Osteoblast (primary cell): ENCODE measurements around the gene TEX14. TPM values are rescaled to one million over a fixed set of nuclear protein-coding genes. Genes with fewer than 3 reads are reported as not detected.

Source experiments
- DNase-seq: peaks from one replicate; pipeline ENCODE4 v3.0.0; 2011; ENCODE audit warnings: low spot score, mixed read lengths; ENCODE audit not compliant: insufficient read length; ENCODE audit errors: missing footprints
- H2AFZ ChIP-seq: 2 replicates; pipeline ENCODE4 v1.6.0; 2011; ENCODE audit warnings: mild to moderate bottlenecking, low read length
- H3K27ac ChIP-seq: 2 replicates; pipeline ENCODE4 v1.5.1; 2011; ENCODE audit warnings: mild to moderate bottlenecking, low read depth, low read length, moderate library complexity
- H3K27me3 ChIP-seq: 2 replicates; pipeline ENCODE4 v1.6.0; 2012; ENCODE audit warnings: mild to moderate bottlenecking, control low read depth, inconsistent platforms, low read length, moderate library complexity; ENCODE audit not compliant: insufficient read depth
- H3K36me3 ChIP-seq: 2 replicates; pipeline ENCODE4 v1.5.1; 2011; ENCODE audit warnings: mild to moderate bottlenecking, low read length, control low read depth, moderate library complexity; ENCODE audit not compliant: insufficient read depth
- H3K4me1 ChIP-seq: 2 replicates; pipeline ENCODE4 v1.5.1; 2011; ENCODE audit warnings: mild to moderate bottlenecking, low read length, control low read depth, moderate library complexity; ENCODE audit not compliant: insufficient read depth
- H3K4me2 ChIP-seq: 2 replicates; pipeline ENCODE4 v1.6.0; 2011; ENCODE audit warnings: mild to moderate bottlenecking, low read length; ENCODE audit not compliant: insufficient read depth
- H3K4me3 ChIP-seq: fragments of 200-600 bp; sonication (generic); 3 replicates; pipeline ENCODE4 v1.5.1; 2012; ENCODE audit warnings: mild to moderate bottlenecking, low read length, inconsistent platforms; ENCODE audit not compliant: insufficient read depth
- H3K79me2 ChIP-seq: 2 replicates; pipeline ENCODE4 v1.6.0; 2012; ENCODE audit warnings: mild to moderate bottlenecking, low read length, control low read depth, inconsistent platforms; ENCODE audit not compliant: insufficient read depth
- H3K9me3 ChIP-seq: 2 replicates; pipeline ENCODE4 v1.5.1; 2011; ENCODE audit warnings: low read depth, low read length, control low read depth
- H4K20me1 ChIP-seq: 2 replicates; pipeline ENCODE4 v1.6.0; 2012; ENCODE audit warnings: mild to moderate bottlenecking, low read length, control low read depth; ENCODE audit not compliant: insufficient read depth
- CTCF ChIP-seq: IDR thresholded peaks from 2 replicates; pipeline ENCODE4 v1.5.1; 2011; ENCODE audit warnings: mild to moderate bottlenecking, low read depth, low read length, moderate library complexity; ENCODE audit errors: extremely low read depth
- total RNA-seq: library from RNA; depleted of rRNA; stranded (reverse); fragments of >200 nt; gene quantifications from 2 replicates; pipeline ENCODE4 v1.2.3, GENCODE V29; 2012

The TEX14 gene
- total RNA-seq, 1 donor: under 0.01 TPM

GRCh38 chr17:58631523-58632323 lies 60.1 kb downstream of the TEX14 start:
- Histone ChIP-seq H4K20me1 (no peaks in the 10 kb centered on the region), H3K27ac (peak overlapping the region; percentile 100), H3K4me3 (peak overlapping the region; percentile 68), H3K27me3 (no peaks in the 10 kb centered on the region), H3K79me2 (no peaks in the 10 kb centered on the region), H3K36me3 (no peaks in the 10 kb centered on the region), H3K4me1 (peaks cover 5% of the 10 kb centered on the region), H2AFZ (peak overlapping the region; percentile 92), H3K9me3 (no peaks in the 10 kb centered on the region), H3K4me2 (peak overlapping the region; percentile 90)
- TF ChIP-seq CTCF: peak; percentile 12
- peak; percentile 88 for DNase-seq

- DNase-seq: peak; percentile 63
- H3K4me1 ChIP-seq: peaks cover 5% of the 10 kb centered on the region
- H3K79me2 ChIP-seq: no peaks in the 10 kb centered on the region
- no peaks in the 10 kb centered on the region for H3K36me3 ChIP-seq
- H3K9me3 ChIP-seq: no peaks in the 10 kb centered on the region
- no peak overlapping the region for H2AFZ ChIP-seq
- TF ChIP-seq CTCF: no peak
- H4K20me1 ChIP-seq: no peaks in the 10 kb centered on the region
- no peak overlapping the region for H3K27ac ChIP-seq
- no peak overlapping the region for H3K4me2 ChIP-seq
- H3K4me3 ChIP-seq: no peak overlapping the region
- no peaks in the 10 kb centered on the region for H3K27me3 ChIP-seq
Observed at GRCh38 chr17:58630883-58631522, 60.8 kb downstream of the TEX14 start.

GRCh38 chr17:58626905-58627304 lies 64.9 kb downstream of the TEX14 start:
- no peak overlapping the region for H3K4me3 ChIP-seq
- TF ChIP-seq CTCF: no peak
- no peaks in the 10 kb centered on the region for H3K36me3 ChIP-seq
- H4K20me1 ChIP-seq: no peaks in the 10 kb centered on the region
- no peak for DNase-seq
- H3K27ac ChIP-seq: no peak overlapping the region
- no peak overlapping the region for H3K4me2 ChIP-seq
- H3K9me3 ChIP-seq: no peaks in the 10 kb centered on the region
- no peaks in the 10 kb centered on the region for H3K79me2 ChIP-seq
- no peaks in the 10 kb centered on the region for H3K4me1 ChIP-seq
- H2AFZ ChIP-seq: no peak overlapping the region
- no peaks in the 10 kb centered on the region for H3K27me3 ChIP-seq

GRCh38 chr17:58624751-58625150 lies 67.1 kb downstream of the TEX14 start:
- TF ChIP-seq CTCF: no peak

More at GRCh38 chr17:58624751-58625150, 67.1 kb downstream of the TEX14 start:
- no peak overlapping the region for H2AFZ ChIP-seq
- H3K4me3 ChIP-seq: no peak overlapping the region
- H3K27ac ChIP-seq: no peak overlapping the region
- H3K27me3 ChIP-seq: peaks cover 3% of the 10 kb centered on the region
- no peaks in the 10 kb centered on the region for H4K20me1 ChIP-seq
- no peak for DNase-seq
- no peaks in the 10 kb centered on the region for H3K79me2 ChIP-seq
- H3K9me3 ChIP-seq: no peaks in the 10 kb centered on the region
- H3K4me1 ChIP-seq: no peaks in the 10 kb centered on the region
- H3K36me3 ChIP-seq: no peaks in the 10 kb centered on the region
- H3K4me2 ChIP-seq: no peak overlapping the region
